Hematopoietic multipotent progenitor cell treated with erythropoietin and hydrocortisone succinate and interleukin-3 and kit ligand, for 17 days (in vitro differentiated cells): Measurements from ENCODE around the gene PSMB8.
"Not testable (repeated sequence)": the region's sequence is repeated elsewhere in the genome, so short reads cannot be mapped to it uniquely, and the experiment has no call there.

ENCODE experiments used
- DNase-seq: peaks from one replicate; pipeline ENCODE4 v3.0.0-alpha.2; 2015; ENCODE audit warnings: low spot score

The PSMB8 gene

GRCh38 chr6:32836873-32837272 is 7.0 kb downstream of the PSMB8 start:
- no peak for DNase-seq

- no peak for DNase-seq
Measured at GRCh38 chr6:32835167-32835893, 8.5 kb downstream of the PSMB8 start.

GRCh38 chr6:32833664-32834063 is 10.2 kb downstream of the PSMB8 start:
- no peak for DNase-seq

- no peak for DNase-seq
Measured at GRCh38 chr6:32832535-32832934, 11.3 kb downstream of the PSMB8 start.

- DNase-seq, result no peak
Measured at GRCh38 chr6:32830936-32831335, 12.9 kb downstream of the PSMB8 start.

DNA sequence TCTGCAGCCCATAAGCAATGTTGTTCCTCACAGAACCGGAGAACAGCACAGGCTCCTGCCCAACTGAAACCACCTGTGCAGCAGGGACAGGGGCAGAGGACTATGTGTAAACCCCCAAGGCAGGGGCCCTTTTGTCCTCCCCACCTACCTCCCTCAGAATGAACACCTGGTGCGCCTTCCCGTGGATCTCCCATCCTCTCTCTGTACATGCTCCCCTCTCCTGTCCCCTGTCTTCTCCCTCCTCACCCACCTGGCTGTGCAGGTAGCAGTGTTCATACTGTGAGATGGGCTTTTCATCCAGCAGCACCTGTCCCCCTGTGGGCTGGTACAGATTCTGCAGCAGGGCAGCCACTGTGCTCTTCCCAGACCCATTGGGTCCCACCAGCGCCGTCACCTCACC is 13.8 kb downstream of the PSMB8 start:
- no peak for DNase-seq

- no peak for DNase-seq
Measured at GRCh38 chr6:32829495-32829894, 14.4 kb downstream of the PSMB8 start.

DNA sequence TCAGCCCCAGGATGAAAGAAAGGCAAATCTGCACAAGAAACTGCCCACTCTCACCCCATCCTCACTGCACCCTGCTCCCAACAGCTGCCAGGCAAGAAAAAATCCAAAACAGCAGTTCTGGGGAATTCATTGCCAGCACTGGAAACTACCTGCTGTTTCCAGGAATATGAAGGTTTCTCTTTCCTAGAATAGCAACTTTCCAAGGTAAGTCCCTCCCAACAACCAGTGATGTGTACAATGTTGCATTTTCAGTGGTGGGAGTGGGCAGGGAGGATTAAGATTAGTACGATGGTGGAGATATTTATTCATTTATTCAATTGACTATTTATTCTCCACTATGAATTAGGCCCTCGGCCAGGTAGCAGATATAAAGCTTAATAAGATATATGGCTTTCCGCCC is 16.8 kb downstream of the PSMB8 start:
- DNase-seq, result no peak

GRCh38 chr6:32825966-32826365 is 17.9 kb downstream of the PSMB8 start:
- peak; percentile 34 for DNase-seq

GRCh38 chr6:32819729-32820128 is 24.1 kb downstream of the PSMB8 start:
- DNase-seq, result no peak

- DNase-seq, result no peak
Measured at GRCh38 chr6:32818867-32819266, 25.0 kb downstream of the PSMB8 start.

GRCh38 chr6:32816746-32817204 is 27.1 kb downstream of the PSMB8 start, which contains the start of gene HLA-DOB:
TSS of gene HLA-DOB (minus strand) at chr6:32817002. CDS start at chr6:32816951, 51 bp downstream.
- no peak for DNase-seq

GRCh38 chr6:32815996-32816395 is 27.9 kb downstream of the PSMB8 start:
- no peak for DNase-seq

- DNase-seq, result no peak
Measured at GRCh38 chr6:32815115-32815514, 28.7 kb downstream of the PSMB8 start.

DNA sequence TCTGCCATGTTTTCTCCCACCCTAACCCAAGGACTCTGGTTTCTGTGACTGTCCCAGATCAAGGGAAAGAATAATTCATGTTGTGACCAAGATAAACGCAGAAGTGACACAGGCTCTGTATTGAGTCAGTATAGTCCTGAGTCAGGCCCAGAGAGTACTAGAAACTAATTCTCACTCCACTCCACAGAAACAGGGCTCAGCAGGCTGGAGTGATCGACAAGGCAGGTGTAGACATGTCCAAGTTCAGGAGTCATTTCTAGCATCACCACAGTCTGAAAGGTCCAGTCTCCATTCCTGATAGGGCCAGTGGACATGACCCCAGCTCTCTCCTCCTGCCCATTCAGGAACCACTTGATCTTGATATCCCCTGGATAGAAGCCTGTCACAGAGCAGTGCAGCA is 29.7 kb downstream of the PSMB8 start:
- DNase-seq, result no peak

DNA sequence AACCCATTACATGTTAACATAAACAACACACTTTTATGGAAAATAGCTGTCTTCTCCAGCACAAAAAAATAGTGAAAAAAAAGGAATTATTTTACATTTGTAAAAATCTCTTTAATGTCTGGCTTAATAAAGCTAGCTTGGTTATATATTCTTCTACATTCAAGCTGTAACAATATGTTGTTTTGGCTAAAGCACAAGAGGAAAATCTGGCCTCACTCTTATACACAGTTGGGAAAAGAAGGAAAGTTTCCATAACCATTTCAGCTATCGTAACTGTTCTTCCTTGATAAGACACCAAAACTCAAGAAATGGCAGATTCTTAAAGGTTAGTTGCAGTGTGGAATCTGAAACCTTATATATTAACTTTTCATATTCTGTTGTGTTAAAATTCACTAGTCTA is 34.7 kb downstream of the PSMB8 start:
- DNase-seq, result no peak

- DNase-seq, result no peak
Measured at GRCh38 chr6:32807020-32807580, 36.7 kb downstream of the PSMB8 start.

DNA sequence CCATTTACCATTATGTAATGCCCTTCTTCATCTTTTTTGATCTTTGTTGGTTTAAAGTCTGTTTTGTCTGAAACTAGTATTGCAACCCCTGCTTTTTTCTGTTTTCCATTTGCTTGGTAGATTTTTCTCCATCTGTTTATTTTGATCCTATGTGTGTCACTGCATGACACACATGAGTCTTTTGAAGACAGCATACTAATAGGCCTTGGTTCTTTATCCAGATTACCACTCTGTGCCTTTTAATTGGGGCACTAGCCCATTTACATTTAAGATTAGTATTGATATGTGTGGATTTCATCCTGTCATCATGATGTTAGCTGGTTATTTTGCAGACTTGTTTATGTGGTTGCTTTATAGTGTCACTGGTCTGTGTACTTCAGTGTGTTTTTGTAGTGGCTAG is 38.4 kb downstream of the PSMB8 start:
- not testable (repeated sequence) for DNase-seq

DNA sequence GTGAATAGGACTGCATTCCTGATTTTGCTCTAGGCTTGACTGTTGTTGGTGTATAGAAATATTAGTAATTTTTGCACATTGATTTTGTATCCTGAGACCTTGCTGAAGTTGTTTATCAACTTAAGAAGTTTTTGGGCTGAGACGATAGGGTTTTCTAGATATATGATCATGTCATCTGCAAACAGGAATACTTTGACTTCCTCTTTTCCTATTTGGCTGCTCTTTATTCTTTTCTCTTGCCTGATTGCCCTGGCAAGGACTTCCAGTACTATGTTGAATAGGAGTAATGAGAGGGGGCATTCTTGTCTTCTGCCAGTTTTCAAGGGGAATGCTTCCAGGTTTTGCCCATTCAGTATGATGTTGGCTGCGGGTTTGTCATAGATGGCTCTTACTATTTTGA is 40.4 kb downstream of the PSMB8 start:
- DNase-seq, result no peak

DNA sequence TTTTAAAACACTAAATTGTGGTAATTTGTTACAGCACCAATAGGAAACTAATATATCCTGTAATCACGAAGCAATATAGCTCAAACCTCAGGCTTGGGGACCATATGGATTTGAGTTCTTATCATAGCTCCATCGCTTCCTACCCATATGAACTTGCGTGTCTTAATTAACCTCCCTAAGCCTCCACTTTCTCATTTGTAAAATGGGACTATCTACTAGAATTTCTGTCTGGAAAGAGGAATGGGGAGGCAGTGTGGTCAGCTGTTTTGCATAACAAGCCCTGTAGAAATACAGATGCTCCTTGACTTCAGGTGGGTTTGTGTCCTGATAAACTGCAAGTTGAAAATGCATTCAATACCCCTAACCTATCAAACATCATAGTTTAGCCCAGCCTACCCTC is 44.1 kb downstream of the PSMB8 start:
- no peak for DNase-seq

DNA sequence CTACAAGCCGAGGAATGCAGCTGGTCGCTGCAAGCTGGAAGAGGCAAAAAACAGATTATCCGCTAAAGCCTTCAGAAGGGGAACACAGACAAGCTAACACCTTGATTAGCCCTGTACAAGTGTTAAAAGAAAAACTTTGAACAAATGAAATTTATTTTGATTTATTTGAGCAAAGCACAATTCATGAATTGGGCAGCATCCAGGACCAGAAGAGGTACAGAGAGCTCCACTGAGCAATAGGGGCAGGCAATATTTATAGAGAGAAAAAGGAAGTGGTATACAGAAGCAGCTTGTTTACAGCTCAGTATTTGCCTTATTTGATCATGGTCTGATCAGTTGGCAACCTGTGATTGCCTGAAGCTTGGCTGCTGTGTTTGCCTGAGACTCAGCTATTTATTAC is 44.7 kb downstream of the PSMB8 start:
- no peak for DNase-seq

DNA sequence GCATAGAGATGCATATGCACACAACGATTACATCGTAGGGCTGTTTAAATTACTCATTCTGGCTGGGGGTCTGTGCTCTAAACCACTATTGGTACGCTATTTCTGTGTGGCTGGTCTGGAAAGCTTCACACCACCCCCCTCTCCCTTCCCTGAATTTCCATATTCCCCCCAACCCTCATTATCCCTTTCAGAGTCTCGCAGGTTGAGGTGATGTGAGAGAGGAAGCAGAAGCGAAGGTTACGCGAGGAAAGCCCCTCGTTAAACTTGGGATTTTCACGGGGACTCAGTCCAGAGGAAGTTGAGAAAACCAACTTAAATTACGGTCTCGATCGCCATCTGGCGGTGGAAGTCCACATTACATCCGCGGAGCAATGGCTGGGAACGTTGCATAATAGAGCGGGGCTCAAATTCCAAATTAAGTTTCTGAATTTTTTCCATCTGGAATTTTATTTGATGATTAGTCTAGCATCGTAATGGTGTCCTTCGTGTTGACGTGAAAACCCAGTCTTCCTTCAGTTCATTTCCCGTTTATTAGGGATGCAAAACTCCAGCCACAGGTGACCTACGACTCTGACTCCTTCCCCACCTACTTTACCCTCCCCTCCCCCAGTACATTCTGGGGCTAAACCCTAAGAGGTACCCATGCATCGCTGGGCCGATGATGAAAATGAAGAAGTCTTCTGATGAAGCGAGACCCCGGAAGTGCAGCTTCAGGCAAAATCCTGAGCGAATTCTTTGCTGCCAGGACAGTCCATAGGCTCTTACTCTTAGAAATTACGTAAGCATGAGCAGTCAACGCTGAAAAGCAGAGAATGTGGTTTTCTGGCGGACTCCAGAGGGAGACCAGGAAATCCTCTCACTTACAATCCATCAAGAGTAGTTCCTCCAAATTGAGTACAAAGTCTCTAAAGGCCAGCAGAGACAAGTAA is 46.7 kb downstream of the PSMB8 start:
- peak; percentile 72 for DNase-seq

- no peak for DNase-seq
Measured at GRCh38 chr6:32794510-32794909, 49.3 kb downstream of the PSMB8 start.
